PFSK-1 (cell line): Measurements from ENCODE around the gene THOP1.

Experiments used
- POLR2AphosphoS5 ChIP-seq: IDR thresholded peaks from 2 replicates; pipeline ENCODE4 v1.6.1; 2012; ENCODE audit warnings: low read depth, mild to moderate bottlenecking, control low read depth, low read length, moderate library complexity
- SIN3A ChIP-seq: IDR thresholded peaks from 2 replicates; pipeline ENCODE4 v1.6.1; 2012; ENCODE audit warnings: mild to moderate bottlenecking, low read length, moderate library complexity, borderline replicate concordance; ENCODE audit not compliant: insufficient read depth

DNA sequence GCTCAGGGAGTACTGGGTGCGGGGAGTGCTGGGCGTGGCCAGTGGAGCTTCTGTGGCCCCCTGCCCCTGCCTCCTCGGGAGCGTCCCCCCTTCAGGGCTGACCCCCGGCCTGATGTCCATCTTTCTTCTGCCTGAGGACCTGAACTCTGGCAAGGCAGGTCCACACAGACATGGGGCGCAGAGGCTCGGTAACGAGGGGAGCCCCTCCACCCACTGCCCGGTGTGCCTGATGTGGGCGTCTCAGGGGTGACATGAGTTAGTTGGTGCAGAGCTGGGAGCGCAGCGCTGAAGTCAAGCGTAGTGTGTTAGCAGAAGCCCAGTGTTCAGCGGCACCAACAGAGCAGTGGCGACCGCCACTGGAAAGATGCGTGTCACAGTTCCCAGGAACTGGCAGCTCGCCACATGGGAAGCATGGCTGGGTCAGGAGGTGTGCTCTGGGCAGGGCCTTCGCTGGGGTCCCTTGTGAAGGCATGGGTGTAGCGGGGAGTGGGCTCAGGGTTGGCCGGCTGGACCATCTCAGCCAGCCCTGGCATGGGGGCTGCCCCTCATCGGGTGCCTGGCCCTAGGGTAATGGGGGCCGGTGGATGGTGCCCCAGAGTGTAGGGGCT lies 11.5 kb downstream of the THOP1 start:
- TF ChIP-seq POLR2AphosphoS5 (no peak), SIN3A (no peak)
